ENCODE results near the gene ZFP69B.
A peak's percentile ranks its signal among the peaks of the same experiment; 100 is the strongest.

Gene ZFP69B

DNA sequence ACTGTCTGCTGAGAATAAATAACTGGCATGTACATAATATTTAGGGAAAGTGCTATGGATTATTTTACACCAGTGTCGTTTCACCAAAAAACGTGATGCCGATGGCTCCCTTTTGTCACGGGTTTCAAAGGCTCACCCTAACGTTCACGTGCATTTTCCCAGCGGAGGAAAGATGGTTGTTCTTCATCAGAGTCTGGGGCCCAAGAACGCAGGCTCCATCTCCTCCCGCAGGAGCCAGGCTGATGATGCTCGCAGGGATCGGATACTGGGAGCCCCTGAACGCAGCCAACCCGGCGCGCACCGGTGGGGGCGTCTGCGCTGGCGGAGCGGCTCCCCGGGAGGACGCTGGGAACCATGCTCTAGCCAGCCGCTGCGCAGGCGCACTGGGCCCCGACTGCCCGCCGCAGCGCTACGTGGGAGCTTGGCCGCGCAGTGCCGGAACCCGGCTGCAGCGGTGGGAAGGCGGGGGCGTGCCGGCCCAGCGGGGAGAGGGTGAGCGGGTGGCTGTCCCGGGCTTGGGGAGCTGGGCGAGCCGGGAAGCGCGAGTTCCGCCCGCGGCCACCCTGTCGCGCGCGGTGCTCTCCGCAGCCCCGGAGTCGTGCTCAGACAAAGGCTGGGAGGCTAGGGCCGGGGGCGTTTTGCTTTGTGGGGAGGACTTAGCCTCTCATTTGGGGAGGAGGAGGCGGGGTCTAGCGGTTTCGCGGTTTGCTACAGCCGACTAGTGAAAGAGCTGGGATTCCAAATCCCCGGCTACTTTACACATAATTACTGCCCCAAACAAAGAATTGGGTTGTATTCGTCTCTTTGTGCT, at the start of gene ZFP69B:
Gene ZFP69B, plus strand, starts transcription at position 793 of the 811 bp plus-strand sequence. CDS start 486 bp downstream, outside the sequence.
- FAIRE-seq, result no peak

DNA sequence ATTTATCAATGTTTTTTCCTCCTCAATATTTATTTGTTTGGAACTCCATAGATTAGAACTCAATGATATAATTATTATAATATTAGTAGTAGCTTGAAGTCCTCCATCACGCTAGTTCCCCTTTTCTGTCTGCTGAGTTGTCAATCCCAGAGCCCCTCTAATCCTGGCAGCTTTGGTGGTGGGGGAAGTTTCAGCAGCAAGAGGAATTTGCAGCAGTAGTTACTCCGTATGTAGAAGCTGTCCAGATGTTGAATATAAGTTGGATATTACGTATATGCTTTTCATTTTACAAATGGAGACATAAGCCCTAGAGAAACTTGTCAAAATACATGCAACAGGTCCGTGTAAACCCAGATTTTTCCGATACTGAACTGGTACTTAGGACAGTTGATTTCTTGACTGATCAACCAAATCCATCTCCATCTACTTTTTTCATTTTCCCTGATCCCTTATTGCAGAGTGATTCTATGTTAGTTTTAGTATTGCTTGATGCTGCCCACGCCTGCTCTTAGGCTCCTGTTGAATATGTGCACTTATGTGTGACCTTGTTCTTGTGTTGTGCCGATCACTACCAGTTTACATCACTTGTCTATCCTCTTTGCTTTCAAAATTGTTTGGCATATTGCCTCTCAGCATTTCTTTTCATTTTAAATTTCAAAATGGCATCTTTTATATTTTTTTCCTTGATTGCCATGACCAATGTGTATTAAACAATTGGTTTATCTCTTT, 48.6 kb upstream of the ZFP69B start:
- no peak for FAIRE-seq

DNA sequence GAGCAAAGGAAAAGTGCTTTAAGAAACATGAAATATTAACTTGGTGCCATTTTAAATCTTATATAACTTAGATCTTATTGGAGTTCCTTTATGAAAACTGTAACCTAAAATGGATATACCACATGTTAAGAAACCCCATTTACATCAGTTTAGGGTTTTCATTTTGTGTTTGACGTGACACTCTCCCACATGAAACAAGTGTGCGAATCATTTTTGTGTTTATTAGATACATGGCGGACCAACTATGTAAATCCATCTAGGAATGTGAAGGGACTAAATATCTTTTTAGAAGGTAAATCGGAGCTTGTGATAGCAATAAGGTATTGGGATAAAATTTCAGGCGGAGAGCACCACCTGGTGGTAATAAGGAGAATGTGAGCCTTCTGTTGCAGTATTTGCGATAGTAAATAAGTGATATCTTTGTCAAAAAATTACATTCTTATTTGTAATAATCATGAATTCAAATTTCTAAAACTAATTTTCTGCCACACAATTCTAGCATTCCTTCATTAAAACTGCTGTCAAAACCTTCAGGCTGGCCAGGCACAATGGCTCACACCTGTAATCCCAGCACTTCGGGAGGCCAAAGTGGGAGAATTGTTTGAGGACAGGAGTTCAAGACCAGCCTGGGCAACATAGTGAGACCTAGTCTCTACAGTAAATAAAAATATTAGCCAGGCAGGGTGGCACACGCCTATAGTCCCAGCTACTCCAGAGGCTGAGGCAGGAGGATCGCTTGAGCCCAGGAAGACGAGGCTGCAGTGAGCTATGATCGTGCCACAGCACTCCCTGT, 45.4 kb upstream of the ZFP69B start:
- peak; percentile 99 for FAIRE-seq

DNA sequence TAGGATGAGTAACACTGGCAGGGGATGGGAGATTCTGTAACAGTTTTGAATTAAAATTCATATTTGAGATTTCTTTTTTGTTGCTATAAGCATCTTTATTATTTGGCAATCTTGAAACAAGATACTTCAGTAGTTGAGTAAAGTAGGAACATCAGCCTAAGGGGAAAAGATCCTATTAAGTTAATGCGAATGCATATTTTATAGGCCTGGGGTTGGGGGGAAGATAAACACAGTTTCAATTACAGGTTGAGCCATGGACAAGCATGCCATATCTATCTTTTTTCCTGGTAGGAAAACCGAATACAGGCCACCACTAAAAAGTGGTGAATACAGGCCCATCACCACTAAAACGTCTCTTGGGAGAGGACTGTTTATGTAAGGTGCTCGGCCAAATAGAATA, 44.5 kb upstream of the ZFP69B start:
- FAIRE-seq, result no peak

DNA sequence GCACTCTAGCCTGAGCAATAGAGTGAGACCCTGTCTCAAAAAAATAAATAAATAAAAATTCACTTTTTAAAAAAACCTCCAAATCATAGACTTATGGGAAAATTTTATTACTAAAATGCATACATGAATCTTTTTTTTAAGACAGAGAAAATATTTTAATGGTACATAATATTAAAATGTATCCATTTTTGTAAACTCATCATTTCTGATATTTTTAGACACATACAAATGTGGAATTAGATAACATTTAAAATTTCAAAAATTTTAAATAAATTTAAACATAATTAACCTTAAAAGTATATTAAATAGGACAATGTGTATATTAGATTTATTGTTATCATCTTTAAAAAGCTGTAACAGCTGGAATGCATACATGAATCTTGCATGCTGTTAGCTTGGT, 42.8 kb upstream of the ZFP69B start:
- FAIRE-seq, result no peak

DNA sequence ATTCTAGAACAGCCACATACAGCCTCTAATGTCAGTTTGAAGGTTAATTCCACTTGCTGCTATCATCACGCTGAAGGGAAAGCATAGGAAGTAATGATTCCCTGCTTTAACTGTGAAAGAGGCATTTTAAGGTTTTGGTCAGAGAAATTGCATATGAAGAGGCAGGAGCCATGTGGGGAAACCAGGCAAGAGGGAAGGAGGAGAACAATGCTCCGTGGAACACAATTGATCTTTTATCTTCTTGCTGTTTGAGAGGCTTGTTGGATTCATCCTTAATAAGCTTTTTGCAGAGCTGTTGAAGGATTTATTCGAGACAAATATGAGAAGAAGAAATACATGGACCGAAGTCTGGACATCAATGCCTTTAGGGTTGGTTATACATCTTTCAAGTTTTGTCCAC, 40.8 kb upstream of the ZFP69B start:
- FAIRE-seq, result no peak

DNA sequence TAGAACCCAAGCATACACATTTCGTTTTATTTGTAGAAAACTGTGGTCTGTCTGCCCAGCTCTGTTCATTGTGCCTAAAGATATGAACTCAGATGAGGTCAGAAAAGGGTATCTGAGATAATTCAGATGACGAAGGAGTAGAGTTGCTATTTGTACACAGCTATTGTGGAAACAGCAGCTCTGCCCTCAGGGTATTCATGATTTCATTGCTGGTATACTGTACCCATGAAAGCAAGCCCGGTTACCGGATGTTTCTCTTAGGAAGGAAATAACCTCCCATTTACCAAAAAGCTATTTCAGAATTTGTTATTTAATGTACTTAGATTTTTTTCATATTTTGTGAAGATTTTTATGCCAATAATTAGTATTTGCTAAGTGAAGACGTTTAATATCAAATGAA, 39.0 kb upstream of the ZFP69B start:
- no peak for FAIRE-seq

DNA sequence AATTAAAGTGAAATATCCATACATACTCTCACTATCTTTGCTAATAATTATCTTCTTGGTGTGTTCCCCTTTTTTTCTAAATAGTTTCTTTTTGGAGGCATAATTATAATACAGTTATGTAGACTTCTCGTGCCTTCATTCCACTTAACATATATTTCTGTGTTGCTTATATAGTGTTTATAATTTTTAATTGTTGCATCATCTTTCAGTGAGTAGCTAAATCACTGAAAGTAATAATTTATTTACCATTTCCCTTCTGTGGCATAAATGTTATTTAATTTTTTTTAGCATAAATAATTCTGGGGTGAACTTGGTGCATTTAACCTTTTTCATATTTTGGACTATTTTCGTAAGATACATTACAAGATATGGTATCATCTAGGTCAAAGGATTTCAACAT, 38.4 kb upstream of the ZFP69B start:
- FAIRE-seq, result no peak

DNA sequence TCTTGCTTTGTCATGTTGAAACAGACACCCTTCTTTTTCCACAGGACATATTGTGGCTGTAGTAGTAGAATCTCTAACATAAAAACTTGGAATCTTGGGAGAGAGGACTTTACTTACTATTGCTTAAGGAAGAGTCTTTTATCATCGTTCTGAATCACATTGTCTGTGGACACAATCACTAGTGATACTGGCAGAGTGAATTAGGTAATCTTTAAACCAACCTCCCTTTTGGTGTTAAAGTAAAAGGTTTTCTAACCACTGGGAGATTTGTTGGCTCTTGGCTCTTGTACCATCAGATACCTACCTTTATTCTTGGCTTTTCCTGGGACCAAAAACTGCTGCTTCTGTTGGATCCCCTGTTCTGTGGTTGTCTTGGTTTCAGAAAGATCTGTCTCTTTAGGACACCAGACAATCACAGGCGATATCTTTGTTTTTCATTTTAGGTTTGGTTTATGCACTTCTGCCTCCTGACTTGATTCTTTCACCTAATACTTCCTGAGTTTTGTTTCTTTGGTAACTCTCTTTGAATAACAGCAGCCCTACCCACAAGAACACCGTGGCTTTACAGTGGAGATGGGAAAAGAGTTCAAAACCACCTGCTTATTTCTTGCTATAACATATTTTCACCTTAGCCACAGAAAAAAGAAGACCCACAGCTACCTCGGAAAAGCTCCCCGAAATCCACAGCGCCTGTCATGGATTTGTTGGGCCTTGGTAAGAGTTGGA, 36.6 kb upstream of the ZFP69B start:
- FAIRE-seq, result no peak

DNA sequence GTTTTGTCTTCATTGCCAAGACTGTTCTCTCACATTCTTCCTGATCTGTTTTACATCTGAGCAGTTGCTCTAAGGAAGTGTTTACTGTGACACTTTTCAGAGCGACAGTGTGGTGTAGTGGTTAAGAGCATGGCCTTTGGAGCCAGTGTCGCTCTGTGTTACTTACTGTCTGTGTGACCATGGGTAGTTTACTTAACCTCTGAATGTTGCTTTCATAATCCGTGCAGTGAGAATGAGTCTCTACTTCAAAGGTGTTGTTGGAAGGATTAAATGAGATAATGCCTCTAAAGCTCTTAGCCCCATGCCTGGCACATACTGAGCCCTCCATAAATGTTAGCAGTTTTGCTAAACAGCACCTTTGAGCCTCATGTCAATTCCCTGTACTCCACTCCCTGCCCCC, 35.9 kb upstream of the ZFP69B start:
- no peak for FAIRE-seq

DNA sequence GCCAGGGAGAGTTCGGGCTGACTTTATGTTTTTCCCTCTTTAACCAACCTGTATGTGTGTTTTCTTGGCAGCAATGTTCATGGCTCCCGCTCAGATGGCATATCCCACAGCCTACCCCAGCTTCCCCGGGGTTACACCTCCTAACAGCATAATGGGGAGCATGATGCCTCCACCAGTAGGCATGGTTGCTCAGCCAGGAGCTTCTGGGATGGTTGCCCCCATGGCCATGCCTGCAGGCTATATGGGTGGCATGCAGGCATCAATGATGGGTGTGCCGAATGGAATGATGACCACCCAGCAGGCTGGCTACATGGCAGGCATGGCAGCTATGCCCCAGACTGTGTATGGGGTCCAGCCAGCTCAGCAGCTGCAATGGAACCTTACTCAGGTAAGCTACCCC, 33.6 kb upstream of the ZFP69B start:
- FAIRE-seq, result no peak

DNA sequence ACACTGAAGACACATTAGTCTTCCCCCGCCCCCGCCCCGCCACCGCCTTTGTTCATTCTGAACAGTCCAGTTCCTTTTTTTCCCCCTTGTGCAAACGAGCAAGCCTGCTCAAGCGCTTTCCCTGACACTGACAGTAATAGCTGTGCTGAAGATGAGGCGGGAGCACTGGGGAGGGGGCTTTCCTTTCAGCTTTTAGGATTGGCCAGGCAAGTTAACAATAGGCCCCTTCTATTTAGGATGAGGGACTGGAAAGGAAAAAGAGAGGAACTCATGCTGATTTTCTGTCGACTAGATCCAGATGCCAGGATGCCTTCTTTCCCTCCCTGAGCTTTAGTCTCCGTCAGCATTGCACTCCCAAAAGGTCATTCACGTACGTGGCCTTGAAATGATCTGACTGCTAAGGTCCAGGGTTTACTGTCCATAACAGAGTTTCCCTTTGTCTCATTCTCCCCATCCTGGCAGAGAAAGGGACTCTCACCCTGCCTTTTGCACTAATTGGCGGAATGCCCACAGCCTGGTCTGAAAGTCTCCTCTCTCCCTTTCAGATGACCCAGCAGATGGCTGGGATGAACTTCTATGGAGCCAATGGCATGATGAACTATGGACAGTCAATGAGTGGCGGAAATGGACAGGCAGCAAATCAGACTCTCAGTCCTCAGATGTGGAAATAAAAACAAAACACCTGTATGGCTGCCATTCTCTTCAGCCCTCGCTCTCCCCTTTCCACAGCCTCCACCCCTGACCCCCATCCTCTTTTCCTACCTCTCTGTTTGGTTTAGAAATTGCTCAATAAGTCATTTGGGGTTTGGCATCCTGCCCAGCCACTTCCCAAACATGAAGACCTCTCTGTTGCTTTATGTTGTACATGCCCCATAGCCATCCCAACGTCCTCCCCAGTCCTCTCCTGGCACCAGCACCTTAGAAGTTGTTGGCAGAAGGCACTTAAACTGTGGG, 28.6 kb upstream of the ZFP69B start:
- no peak for FAIRE-seq

DNA sequence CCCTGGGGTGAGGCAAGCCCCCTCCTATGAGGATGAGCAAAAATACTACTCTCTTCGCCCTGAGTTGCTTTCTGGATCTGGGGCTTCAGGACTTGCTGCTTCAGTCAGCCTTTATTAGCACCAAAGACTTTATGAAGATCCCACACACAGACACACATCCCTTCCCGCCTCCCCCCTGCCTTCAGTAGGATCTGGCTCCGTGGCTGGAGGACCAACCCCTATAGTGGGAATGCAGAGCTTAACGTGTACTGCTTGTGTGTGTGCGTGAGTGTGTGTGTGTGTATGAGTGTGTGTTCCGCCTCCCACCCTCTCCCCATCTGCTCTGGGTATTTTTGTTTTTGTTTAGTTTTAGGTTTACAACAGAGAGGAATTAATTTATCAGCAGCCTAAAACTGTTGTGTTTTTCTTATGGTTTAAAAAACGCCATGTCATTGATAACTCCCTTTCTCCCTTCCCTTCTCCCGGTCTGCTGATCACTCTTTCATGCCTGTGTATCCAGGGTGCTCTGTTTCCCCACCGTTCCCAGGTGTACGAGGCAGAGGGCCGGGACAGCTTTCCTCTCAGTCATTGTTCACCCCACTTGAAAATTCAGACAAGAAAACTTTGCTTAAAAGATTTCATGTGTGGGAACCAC, 27.5 kb upstream of the ZFP69B start:
- FAIRE-seq, result no peak

DNA sequence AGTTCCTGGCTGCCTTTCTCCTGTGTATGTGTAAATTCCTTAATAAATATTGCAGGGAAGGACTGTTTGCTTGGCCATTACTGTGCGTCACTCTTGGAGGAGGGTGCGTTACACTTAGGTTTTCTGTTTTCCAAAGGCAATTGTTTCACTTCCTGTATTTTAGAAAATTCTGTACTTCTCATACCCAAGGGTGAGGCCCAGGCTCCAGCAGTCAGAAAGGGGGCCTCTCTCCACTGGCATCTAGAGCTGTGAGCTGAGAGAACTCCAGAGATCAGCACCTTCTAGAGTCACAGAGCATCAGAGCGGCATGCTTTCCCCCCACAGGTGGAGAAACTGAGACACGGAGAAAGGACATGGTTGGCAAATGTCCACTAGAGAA, 27.0 kb upstream of the ZFP69B start:
- FAIRE-seq, result no peak

DNA sequence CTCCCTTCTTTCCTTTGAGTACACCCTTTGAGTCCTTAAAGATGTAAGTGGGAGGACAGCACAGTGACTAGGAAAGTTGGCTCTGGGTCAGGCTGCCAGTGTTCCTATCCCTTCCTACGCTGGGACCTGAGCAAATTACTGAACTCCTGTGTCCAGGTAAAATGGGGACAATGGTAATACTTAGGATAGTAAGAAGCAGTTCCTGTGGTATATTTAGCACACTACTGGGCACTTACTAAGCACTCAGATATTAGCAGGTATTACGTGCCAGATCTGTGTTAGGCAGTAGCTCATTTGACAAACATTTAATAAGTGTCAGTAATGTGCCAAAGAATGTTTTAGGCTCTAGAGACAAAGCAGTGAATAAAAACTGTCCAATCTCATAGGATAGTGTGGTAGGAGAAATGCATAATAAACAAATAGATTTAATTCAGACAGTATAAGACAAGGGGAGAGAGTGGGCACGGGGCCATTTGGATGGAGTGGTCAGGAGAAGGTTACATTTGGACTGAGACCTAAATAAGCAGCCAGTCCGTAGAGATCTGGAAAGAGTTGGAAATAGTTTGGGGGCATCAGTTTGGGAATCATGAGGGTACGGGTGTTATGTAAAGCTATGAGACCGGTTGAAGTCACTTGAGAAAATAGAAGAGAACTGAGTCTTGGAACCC, 26.2 kb upstream of the ZFP69B start:
- no peak for FAIRE-seq

DNA sequence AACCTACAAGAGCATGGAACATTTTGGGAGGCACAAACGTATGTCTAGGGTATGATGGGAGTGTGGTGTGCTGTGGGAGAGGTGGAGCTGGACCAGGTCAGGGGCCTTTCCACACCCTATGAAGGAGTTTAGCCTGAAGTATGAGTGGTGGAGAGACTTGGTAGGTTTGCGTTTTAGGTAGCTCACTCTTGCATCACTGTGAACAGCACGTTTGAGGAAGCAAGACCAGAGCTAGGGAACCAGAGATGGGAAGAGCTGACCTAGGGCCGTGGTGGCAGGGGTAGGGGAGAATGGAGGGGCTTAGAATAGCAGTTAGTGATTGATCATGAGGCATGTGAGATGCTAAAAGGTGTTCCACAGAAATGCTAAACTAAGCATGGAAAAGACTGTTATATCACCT, 25.1 kb upstream of the ZFP69B start:
- no peak for FAIRE-seq

DNA sequence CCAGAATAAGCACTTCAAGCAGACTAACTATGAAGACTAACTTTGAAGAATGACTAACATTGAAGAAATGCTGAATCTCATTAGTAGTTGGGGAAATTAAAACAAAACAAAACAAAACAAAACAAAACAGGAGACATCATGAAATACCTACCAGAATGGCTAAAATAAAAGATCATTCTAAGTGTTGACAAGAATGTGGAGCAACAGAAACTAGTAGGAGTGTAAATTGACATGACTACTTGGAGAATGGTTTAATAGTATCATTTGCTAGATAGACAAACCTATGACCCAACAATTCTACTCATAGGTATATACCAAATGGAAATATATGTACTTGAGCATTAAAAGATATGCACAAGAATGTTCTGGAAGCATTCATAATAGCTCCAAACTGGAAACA, 18.9 kb upstream of the ZFP69B start:
- no peak for FAIRE-seq

DNA sequence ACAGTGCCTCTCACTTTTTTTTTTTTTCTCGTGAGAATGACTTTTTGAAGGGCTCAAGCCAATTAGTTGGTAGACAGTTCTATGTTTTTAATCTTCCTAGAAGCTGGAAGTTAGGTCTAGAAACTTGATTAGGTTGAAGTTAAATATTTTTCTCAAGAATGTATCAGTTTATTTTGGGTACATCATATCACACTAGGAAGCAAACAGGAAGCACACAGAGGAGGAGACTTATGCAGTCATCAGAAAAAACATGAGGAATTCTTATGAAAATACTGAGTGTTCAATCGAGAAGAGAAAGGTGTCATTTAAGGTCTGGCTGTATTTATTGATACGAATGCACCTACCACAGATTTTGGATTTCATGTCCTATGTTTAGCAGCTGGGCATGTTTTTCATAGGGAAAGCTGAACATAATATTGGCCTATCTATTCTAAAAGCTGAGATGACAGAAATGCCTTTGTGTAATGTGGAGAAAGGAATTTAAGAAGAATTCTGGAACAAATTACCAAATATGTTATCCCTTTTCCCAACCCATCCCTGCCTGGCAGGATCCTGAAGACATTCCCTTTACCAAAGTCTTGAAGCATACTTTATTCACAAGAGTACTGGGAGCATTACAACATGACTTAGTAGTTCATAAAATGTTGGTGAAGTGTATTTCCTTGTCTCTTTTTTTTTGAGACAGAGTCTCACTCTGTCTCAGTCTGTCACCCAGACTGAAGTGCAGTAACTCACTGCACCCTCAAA, 17.5 kb upstream of the ZFP69B start:
- no peak for FAIRE-seq

DNA sequence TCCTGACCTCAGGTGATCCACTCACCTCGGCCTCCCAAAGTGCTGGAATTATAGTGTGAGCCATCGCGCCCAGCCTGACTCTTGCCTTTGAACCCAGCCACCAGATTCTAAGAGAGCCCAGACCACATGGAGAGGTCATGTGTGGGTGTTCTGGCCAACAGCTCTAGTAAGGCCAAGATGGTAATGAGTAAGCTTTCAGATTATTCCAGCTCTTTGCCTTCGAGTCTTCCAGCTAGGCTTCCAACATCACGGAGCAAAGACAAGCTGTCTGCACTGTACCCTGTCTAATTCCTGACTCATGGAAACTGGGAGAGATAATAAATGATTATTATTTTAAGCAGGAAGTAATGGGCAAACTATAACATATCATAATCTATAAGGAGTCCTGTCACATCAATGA, 14.8 kb upstream of the ZFP69B start:
- no peak for FAIRE-seq

DNA sequence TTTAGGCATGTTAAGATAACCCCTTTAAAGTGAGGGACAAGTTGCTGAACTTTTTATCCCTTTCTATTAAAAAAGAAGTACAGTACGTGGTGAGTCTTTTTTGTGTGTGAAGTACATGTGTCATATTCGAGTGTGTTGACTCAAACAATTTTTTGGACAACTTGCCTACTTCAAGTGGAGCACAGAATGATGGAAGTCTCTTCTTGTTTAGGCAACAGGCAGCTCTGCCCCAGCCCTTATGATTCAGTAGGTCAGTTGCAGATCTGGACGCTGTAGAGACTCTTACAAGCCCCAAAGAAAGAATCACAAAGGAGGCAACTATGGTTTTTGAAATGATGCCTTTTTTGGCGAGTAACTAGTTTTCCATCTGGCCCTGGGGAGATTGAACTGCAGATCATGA, 14.4 kb upstream of the ZFP69B start:
- FAIRE-seq, result no peak
